ENCODE data around the gene MKNK2.

GRCh38 chr19:2041683-2042484, 9.2 kb downstream of the MKNK2 start:
- TF ChIP-seq, protein P1, sequence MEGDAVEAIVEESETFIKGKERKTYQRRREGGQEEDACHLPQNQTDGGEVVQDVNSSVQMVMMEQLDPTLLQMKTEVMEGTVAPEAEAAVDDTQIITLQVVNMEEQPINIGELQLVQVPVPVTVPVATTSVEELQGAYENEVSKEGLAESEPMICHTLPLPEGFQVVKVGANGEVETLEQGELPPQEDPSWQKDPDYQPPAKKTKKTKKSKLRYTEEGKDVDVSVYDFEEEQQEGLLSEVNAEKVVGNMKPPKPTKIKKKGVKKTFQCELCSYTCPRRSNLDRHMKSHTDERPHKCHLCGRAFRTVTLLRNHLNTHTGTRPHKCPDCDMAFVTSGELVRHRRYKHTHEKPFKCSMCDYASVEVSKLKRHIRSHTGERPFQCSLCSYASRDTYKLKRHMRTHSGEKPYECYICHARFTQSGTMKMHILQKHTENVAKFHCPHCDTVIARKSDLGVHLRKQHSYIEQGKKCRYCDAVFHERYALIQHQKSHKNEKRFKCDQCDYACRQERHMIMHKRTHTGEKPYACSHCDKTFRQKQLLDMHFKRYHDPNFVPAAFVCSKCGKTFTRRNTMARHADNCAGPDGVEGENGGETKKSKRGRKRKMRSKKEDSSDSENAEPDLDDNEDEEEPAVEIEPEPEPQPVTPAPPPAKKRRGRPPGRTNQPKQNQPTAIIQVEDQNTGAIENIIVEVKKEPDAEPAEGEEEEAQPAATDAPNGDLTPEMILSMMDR (IDR thresholded peaks at IDR 0.05): no peak
- TF ChIP-seq, protein P2, sequence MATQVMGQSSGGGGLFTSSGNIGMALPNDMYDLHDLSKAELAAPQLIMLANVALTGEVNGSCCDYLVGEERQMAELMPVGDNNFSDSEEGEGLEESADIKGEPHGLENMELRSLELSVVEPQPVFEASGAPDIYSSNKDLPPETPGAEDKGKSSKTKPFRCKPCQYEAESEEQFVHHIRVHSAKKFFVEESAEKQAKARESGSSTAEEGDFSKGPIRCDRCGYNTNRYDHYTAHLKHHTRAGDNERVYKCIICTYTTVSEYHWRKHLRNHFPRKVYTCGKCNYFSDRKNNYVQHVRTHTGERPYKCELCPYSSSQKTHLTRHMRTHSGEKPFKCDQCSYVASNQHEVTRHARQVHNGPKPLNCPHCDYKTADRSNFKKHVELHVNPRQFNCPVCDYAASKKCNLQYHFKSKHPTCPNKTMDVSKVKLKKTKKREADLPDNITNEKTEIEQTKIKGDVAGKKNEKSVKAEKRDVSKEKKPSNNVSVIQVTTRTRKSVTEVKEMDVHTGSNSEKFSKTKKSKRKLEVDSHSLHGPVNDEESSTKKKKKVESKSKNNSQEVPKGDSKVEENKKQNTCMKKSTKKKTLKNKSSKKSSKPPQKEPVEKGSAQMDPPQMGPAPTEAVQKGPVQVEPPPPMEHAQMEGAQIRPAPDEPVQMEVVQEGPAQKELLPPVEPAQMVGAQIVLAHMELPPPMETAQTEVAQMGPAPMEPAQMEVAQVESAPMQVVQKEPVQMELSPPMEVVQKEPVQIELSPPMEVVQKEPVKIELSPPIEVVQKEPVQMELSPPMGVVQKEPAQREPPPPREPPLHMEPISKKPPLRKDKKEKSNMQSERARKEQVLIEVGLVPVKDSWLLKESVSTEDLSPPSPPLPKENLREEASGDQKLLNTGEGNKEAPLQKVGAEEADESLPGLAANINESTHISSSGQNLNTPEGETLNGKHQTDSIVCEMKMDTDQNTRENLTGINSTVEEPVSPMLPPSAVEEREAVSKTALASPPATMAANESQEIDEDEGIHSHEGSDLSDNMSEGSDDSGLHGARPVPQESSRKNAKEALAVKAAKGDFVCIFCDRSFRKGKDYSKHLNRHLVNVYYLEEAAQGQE (IDR thresholded peaks at IDR 0.05; ENCODE audit: insufficient read depth in 1 of 2, low read depth in 2 of 2, low read length in 1 of 2): no peak
- TF ChIP-seq POLR2AphosphoS5 (IDR thresholded peaks at IDR 0.05; ENCODE audit: low read depth, low read length): no peak
- peak; percentile 48; the same call in 1 of the 2 replicates for TF ChIP-seq SIN3A (IDR thresholded peaks at IDR 0.05; ENCODE audit: borderline replicate concordance, insufficient read depth, low read depth, low read length)

Measured in Panc1 (cell line).